ENCODE results near the gene TGIF2LX.
"Not testable (repeated sequence)": the region's sequence is repeated elsewhere in the genome, so short reads cannot be mapped to it uniquely, and the experiment has no call there.

- not testable (repeated sequence) for TF ChIP-seq ZKSCAN8 (CRISPR knock-in tag; IDR thresholded peaks at IDR 0.05); POLR2A (conservative IDR thresholded peaks at IDR 0.05); CTCF (IDR thresholded peaks at IDR 0.05 in 2 of 3, conservative IDR thresholded peaks at IDR 0.05 in 1 of 3; ENCODE audit: insufficient read depth in 2 of 3, low read depth in 1 of 3, low read length in 3 of 3); ZNF3 (CRISPR knock-in tag; IDR thresholded peaks at IDR 0.05); POLR3G (IDR thresholded peaks at IDR 0.05; ENCODE audit: extremely low read depth, insufficient read length, insufficient replicate concordance); RFX1 (IDR thresholded peaks at IDR 0.05); ZNF785 (CRISPR knock-in tag; IDR thresholded peaks at IDR 0.05); ZNF316 (IDR thresholded peaks at IDR 0.05); ZFP30 (CRISPR knock-in tag; IDR thresholded peaks at IDR 0.05; ENCODE audit: borderline replicate concordance); JUNB (CRISPR knock-in tag; conservative IDR thresholded peaks at IDR 0.05); E2F4 (CRISPR knock-in tag; IDR thresholded peaks at IDR 0.05; ENCODE audit: low read depth); CEBPB (tag; IDR thresholded peaks at IDR 0.05); NFYB (IDR thresholded peaks at IDR 0.05; ENCODE audit: extremely low read depth, insufficient read length)
Observed at GRCh38 chrX:89943077-89943476, 21.4 kb downstream of the TGIF2LX start.
